ENCODE data around the gene PRICKLE4. TPM values are rescaled to one million over a fixed set of nuclear protein-coding genes. Genes with fewer than 3 reads are reported as not detected.

Gene PRICKLE4
- total RNA-seq, 1 donor from 2014 or later, result not detected

- Mint-ChIP-seq H3K27me3 (ENCODE audit: insufficient read depth, low read depth) (no peaks in the 10 kb centered on the region), H3K27ac (no peak overlapping the region), H3K4me1 (peaks cover 4% of the 10 kb centered on the region), H3K9me3 (no peaks in the 10 kb centered on the region), H3K36me3 (peaks cover 15% of the 10 kb centered on the region), H3K4me3 (no peak overlapping the region)
- H3K9ac ChIP-seq, result no peak overlapping the region
- no peak overlapping the region for H2AFZ ChIP-seq (replicated peaks)
- no peaks in the 10 kb centered on the region for H3K36me3 ChIP-seq
- DNase-seq (ENCODE audit: low spot score), result no peak
- no peak overlapping the region for H3K27ac ChIP-seq
- TF ChIP-seq CTCF (IDR thresholded peaks at IDR 0.05) (no peak), EZH2 (IDR thresholded peaks at IDR 0.05) (no peak), EZH2phosphoT487 (IDR thresholded peaks at IDR 0.05) (no peak)
- peaks cover 28% of the 10 kb centered on the region for H3K79me2 ChIP-seq (ENCODE audit: low read depth)
- H3K4me1 ChIP-seq, result no peaks in the 10 kb centered on the region
- H3K4me3 ChIP-seq, result no peak overlapping the region
- H4K20me1 ChIP-seq (ENCODE audit: low read depth), result no peaks in the 10 kb centered on the region
- H3K4me2 ChIP-seq, result no peak overlapping the region
- no peaks in the 10 kb centered on the region for H3K9me3 ChIP-seq (ENCODE audit: low read depth)
- no peaks in the 10 kb centered on the region for H3K27me3 ChIP-seq
- H3F3A ChIP-seq (ENCODE audit: low read depth), result peaks cover 58% of the 10 kb centered on the region
Measured at GRCh38 chr6:41791984-41792383, 11.4 kb downstream of the PRICKLE4 start.

- peaks cover 12% of the 10 kb centered on the region for H3K36me3 ChIP-seq
Measured at GRCh38 chr6:41796474-41796873, 15.9 kb downstream of the PRICKLE4 start.

GRCh38 chr6:41798901-41799558, 18.4 kb downstream of the PRICKLE4 start:
- H3K9ac ChIP-seq, result no peak overlapping the region
- no peaks in the 10 kb centered on the region for H3K4me1 ChIP-seq
- no peaks in the 10 kb centered on the region for H3K79me2 ChIP-seq (ENCODE audit: low read depth)
- TF ChIP-seq EZH2phosphoT487 (IDR thresholded peaks at IDR 0.05) (no peak), EZH2 (IDR thresholded peaks at IDR 0.05) (no peak), CTCF (IDR thresholded peaks at IDR 0.05) (no peak)
- H3F3A ChIP-seq (ENCODE audit: low read depth), result peaks cover 23% of the 10 kb centered on the region
- Mint-ChIP-seq H3K4me3 (no peak overlapping the region), H3K9me3 (no peaks in the 10 kb centered on the region), H3K27ac (peak overlapping the region; percentile 75), H3K36me3 (peaks cover 8% of the 10 kb centered on the region), H3K4me1 (no peaks in the 10 kb centered on the region), H3K27me3 (ENCODE audit: insufficient read depth, low read depth) (peaks cover 2% of the 10 kb centered on the region)
- peaks cover 23% of the 10 kb centered on the region for H4K20me1 ChIP-seq (ENCODE audit: low read depth)
- H3K4me2 ChIP-seq, result no peak overlapping the region
- peaks cover 12% of the 10 kb centered on the region for H3K36me3 ChIP-seq
- DNase-seq (ENCODE audit: low spot score), result no peak
- H3K9me3 ChIP-seq (ENCODE audit: low read depth), result no peaks in the 10 kb centered on the region
- no peak overlapping the region for H2AFZ ChIP-seq (replicated peaks)
- no peak overlapping the region for H3K4me3 ChIP-seq
- no peaks in the 10 kb centered on the region for H3K27me3 ChIP-seq
- H3K27ac ChIP-seq, result no peak overlapping the region

More at GRCh38 chr6:41796474-41796873, 15.9 kb downstream of the PRICKLE4 start:
- no peaks in the 10 kb centered on the region for H3K79me2 ChIP-seq (ENCODE audit: low read depth)
- no peaks in the 10 kb centered on the region for H3K9me3 ChIP-seq (ENCODE audit: low read depth)
- Mint-ChIP-seq H3K4me1 (no peaks in the 10 kb centered on the region), H3K4me3 (no peak overlapping the region), H3K36me3 (peaks cover 10% of the 10 kb centered on the region), H3K27ac (no peak overlapping the region), H3K9me3 (no peaks in the 10 kb centered on the region), H3K27me3 (ENCODE audit: insufficient read depth, low read depth) (peaks cover 2% of the 10 kb centered on the region)
- no peaks in the 10 kb centered on the region for H3K4me1 ChIP-seq
- H3K27me3 ChIP-seq, result no peaks in the 10 kb centered on the region
- peaks cover 5% of the 10 kb centered on the region for H4K20me1 ChIP-seq (ENCODE audit: low read depth)
- H2AFZ ChIP-seq (replicated peaks), result no peak overlapping the region
- no peak overlapping the region for H3K4me3 ChIP-seq
- no peak overlapping the region for H3K9ac ChIP-seq
- DNase-seq (ENCODE audit: low spot score), result no peak
- H3K4me2 ChIP-seq, result no peak overlapping the region
- no peak overlapping the region for H3K27ac ChIP-seq
- no peak for TF ChIP-seq EZH2phosphoT487 (IDR thresholded peaks at IDR 0.05)
- TF ChIP-seq CTCF (IDR thresholded peaks at IDR 0.05), result no peak
- no peak for TF ChIP-seq EZH2 (IDR thresholded peaks at IDR 0.05)
- H3F3A ChIP-seq (ENCODE audit: low read depth), result peaks cover 27% of the 10 kb centered on the region

Data from neural progenitor cell (in vitro differentiated cells).